Kidney (tissue), 14 donors: ENCODE measurements around the gene KASH5. TPM values are rescaled to one million over a fixed set of nuclear protein-coding genes. Genes with fewer than 3 reads are reported as not detected.

ENCODE experiments used
- DNase-seq, 5 donors: peaks; one replicate each; pipeline ENCODE4 v3.0.0-alpha.2; 2013 to 2020
- FAIRE-seq: peaks from 2 replicates; lab custom pipeline; 2012; peaks lifted over from hg19 to GRCh38; lab: Jason Lieb, UNC
- H3K27ac ChIP-seq, 2 donors: one replicate each; pipeline ENCODE4 v1.7.0; 2013; ENCODE audit warnings: low read depth in 2 of 2, low read length in 2 of 2, inconsistent platforms in 1 of 2
- H3K27me3 ChIP-seq: one replicate; pipeline ENCODE4 v1.7.1; 2013; ENCODE audit warnings: low read length, inconsistent platforms; ENCODE audit not compliant: control insufficient read depth, insufficient read depth
- H3K36me3 ChIP-seq, 3 donors: one replicate each; pipeline versions ENCODE4 v1.7.0 to v1.7.1; 2013; ENCODE audit warnings: low read length in 3 of 3, control low read depth in 1 of 3, inconsistent platforms in 1 of 3; ENCODE audit not compliant: insufficient read depth in 3 of 3, control insufficient read depth in 2 of 3
- H3K4me1 ChIP-seq, 3 donors: one replicate each; pipeline versions ENCODE4 v1.7.0 to v1.7.1; 2013; ENCODE audit warnings: low read length in 3 of 3, inconsistent platforms in 1 of 3, low read depth in 1 of 3; ENCODE audit not compliant: control insufficient read depth in 2 of 3, insufficient read depth in 2 of 3
- H3K4me3 ChIP-seq, 3 donors: one replicate each; pipeline versions ENCODE4 v1.7.0 to v1.8.1; 2013; ENCODE audit warnings: low read length in 3 of 3, control low read depth in 1 of 3, inconsistent platforms in 1 of 3
- H3K9ac ChIP-seq, 3 donors: one replicate each; pipeline versions ENCODE4 v1.7.0 to v1.7.1; 2013; ENCODE audit warnings: low read length in 3 of 3, control low read depth in 1 of 3, inconsistent platforms in 1 of 3
- H3K9me3 ChIP-seq, 3 donors: one replicate each; pipeline versions ENCODE4 v1.7.0 to v1.7.1; 2013; ENCODE audit warnings: low read length in 3 of 3, control low read depth in 1 of 3, inconsistent platforms in 1 of 3; ENCODE audit not compliant: control insufficient read depth in 2 of 3, insufficient read depth in 1 of 3
- CTCF ChIP-seq: IDR thresholded peaks from 3 replicates; pipeline ENCODE4 v1.5.1; 2012; ENCODE audit warnings: mild to moderate bottlenecking, moderate library complexity, borderline replicate concordance; ENCODE audit not compliant: insufficient read depth; ENCODE audit errors: extremely low read depth
- intact Hi-C: fragments of 100-400 bp; cut with DNase I; formaldehyde crosslinking; loops from one replicate; pipeline ENCODE4 v1.11.1; 2022
- polyA plus RNA-seq: library from polyadenylated mRNA; stranded (reverse); fragments of 350-450 nt; fragmentation: Illumina TruSeq; extraction: RNeasy Lipid Tissue Mini Kit (QIAGEN cat#74804); gene quantifications from one replicate; pipeline ENCODE4 v1.2.3, GENCODE V29; 2014; ENCODE audit warnings: low read depth, low replicate concordance; ENCODE audit not compliant: insufficient read depth
- total RNA-seq: library from RNA; stranded (reverse); fragmentation: NEBNext Ultra II Directional; extraction: Animal tissue kit (Norgen Biotek cat#: 25700); gene quantifications from one replicate; pipeline ENCODE4 v1.2.1, GENCODE V29; 2021
- donor health status: control.
- donor health status: control.
- donor health status: control.
- donor health status: control.
- donor health status: control.
- donor health status: DM: yes; HTN: yes; CAD: no.
- donor health status: Normal renal cell carcinoma (clear cell type).

KASH5 gene
- total and polyA plus RNA-seq, 2 donors from 2014 or later, result not detected

GRCh38 chr19:49430678-49431329 lies 42.8 kb downstream of the KASH5 start:
- H3K9me3 ChIP-seq, result no peaks in the 10 kb centered on the region
- no peak overlapping the region for H3K27ac ChIP-seq
- no peaks in the 10 kb centered on the region for H3K36me3 ChIP-seq
- no peaks in the 10 kb centered on the region for H3K4me1 ChIP-seq
- H3K27me3 ChIP-seq, result peaks cover 60% of the 10 kb centered on the region
- FAIRE-seq, result no peak
- intact Hi-C loops, result loop anchor here (10.0 kb wide), 1 partner anchor 206 kb away; no protein-coding TSS in a partner anchor
- TF ChIP-seq CTCF, result no peak
- no peak for DNase-seq
- no peak overlapping the region for H3K4me3 ChIP-seq
- H3K9ac ChIP-seq, result no peak overlapping the region

DNA sequence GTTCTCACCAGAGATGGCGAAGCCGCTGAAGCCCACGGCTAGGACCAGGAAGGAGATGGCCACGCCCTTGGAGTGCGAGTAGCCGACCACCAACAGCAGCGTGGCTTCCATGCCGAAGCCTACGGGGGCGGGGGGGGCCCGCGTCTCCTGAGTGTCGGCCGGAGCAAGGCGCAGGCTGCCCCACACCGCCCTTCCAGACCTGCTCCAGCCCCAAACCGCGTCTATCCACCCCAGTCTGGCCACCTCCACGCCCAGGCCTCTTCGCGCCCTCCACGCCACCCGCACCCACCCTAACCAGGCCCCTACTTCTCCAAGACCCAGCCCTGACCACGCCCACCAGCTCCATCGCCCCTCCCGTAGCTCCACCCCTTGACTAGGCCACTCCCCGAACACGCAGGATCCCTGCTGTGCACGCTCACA lies 43.3 kb downstream of the KASH5 start:
- intact Hi-C loops, result loop anchor here (10.0 kb wide), 1 partner anchor 207 kb away; no protein-coding TSS in a partner anchor
- no peaks in the 10 kb centered on the region for H3K4me1 ChIP-seq
- no peak for FAIRE-seq
- H3K9me3 ChIP-seq, result no peaks in the 10 kb centered on the region
- H3K36me3 ChIP-seq, result no peaks in the 10 kb centered on the region
- no peak overlapping the region for H3K27ac ChIP-seq
- DNase-seq, result no peak
- H3K27me3 ChIP-seq, result peaks cover 59% of the 10 kb centered on the region
- no peak overlapping the region for H3K9ac ChIP-seq
- TF ChIP-seq CTCF, result no peak
- no peak overlapping the region for H3K4me3 ChIP-seq

DNA sequence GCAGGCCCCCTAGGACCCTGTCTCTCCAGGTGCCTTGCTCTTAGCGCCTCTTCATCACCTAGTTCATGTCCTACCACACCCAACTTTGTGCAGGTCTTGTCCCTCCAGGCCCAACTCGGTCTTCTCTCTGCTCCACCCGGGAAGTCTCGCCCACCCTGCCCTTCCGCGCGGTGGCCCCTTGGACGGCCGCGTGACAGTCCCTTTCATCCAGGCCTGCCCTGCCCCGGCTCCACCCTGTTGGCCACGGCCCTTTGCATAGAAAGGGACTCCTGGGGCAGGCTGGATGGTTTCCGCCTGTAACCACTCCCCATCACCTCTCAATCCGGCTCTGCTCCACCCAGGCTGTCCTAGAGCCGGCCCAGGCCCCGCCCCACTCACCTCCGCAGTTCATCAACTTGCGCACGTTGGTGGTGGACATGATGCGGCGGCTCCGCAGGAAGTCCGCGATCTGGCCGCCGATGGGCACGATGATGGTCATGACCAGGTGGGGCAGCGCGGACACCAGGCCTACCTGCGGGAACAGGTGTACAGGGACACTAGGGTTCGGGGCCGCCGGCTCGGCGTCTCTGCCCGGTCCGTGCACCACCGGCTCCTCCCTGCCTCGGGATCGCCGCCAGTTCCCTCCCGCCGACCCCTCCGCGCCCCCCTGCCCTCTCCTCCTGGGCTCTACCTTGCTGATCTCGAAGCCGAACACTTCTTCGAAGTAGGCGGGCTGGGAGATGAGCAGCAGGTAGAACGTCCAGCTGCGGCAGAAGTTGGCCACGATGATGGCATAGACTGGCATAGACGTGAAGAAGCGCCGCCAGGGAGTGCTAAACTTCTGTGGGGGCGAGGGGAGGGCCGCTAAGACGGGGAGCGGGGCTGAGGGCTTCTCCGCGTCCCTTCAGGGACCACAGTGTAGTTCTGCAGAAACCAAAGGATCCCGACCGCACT lies 44.4 kb downstream of the KASH5 start:
- Histone ChIP-seq H3K36me3 (no peaks in the 10 kb centered on the region), H3K9me3 (no peaks in the 10 kb centered on the region), H3K4me3 (no peak overlapping the region), H3K27ac (no peak overlapping the region), H3K9ac (no peak overlapping the region), H3K27me3 (peaks cover 59% of the 10 kb centered on the region), H3K4me1 (no peaks in the 10 kb centered on the region)
- no peak for DNase-seq
- FAIRE-seq, result no peak
- no peak for TF ChIP-seq CTCF
- intact Hi-C loops, result loop anchor here (10.0 kb wide), 1 partner anchor 208 kb away; no protein-coding TSS in a partner anchor
